ENCODE results near the gene PITPNC1. TPM values are rescaled to one million over a fixed set of nuclear protein-coding genes. Genes with fewer than 3 reads are reported as not detected.
A peak's percentile ranks its signal among the peaks of the same experiment; 100 is the strongest.
"Not testable (repeated sequence)": the region's sequence is repeated elsewhere in the genome, so short reads cannot be mapped to it uniquely, and the experiment has no call there.

The PITPNC1 gene
- total and polyA plus RNA-seq, 5 experiments from 2014 or later: 119 to 159 (median 128) TPM

DNA sequence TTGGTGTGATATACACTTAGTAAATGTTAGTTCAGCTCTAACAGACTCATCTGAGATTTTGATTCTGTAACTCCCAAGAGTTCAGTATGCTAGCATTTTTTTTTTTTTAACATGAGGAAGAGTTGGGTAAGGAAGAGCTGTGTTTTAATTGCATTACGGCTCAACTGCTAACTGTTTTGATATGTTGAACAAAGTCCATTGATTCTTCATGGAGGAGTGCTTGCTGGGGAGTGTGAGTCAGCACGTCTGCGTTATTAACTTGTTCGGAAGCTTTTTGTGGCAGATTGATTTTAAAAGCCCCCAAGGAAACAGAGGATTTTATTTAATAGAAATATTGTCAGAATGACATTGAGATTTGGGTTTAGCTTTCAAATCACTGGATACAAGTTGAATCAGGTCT lies 45.8 kb downstream of the PITPNC1 start:
- H3K4me3 Mint-ChIP-seq: peak overlapping the region in 8 of 10 donors; percentile 45 to 73 (median 63)
- POLR2A ChIA-PET: interaction anchor here (0.7 to 8.7 kb wide), 14 partner anchors 11 to 112 kb away, joined by 3 to 90 read pairs (median 7); partner anchors contain the start of gene PITPNC1
- H3K9me3 Mint-ChIP-seq: no peaks in the 10 kb centered on the region
- DNase-seq (no peak), ATAC-seq (no peak)
- H3K4me1 Mint-ChIP-seq: peaks cover 34 to 91% (median 87%) of the 10 kb centered on the region in 4 donors
- H3K27ac Mint-ChIP-seq: peak overlapping the region; percentile 94 to 99 (median 98)
- H3K36me3 Mint-ChIP-seq: peaks cover 0 to 7% (median 6%) of the 10 kb centered on the region in 3 donors
- H3K27me3 Mint-ChIP-seq: no peaks in the 10 kb centered on the region

GRCh38 chr17:67425571-67426160 lies 48.6 kb downstream of the PITPNC1 start:
- DNase-seq (no peak), ATAC-seq (no peak)
- Mint-ChIP-seq H3K9me3 (no peaks in the 10 kb centered on the region), H3K4me1 (peaks cover 23 to 84% (median 73%) of the 10 kb centered on the region in 4 donors), H3K4me3 (peak overlapping the region in 4 of 10 donors; percentile 14 to 48 (median 28)), H3K27me3 (no peaks in the 10 kb centered on the region), H3K36me3 (peaks cover 0 to 10% (median 6%) of the 10 kb centered on the region in 3 donors), H3K27ac (peak overlapping the region; percentile 77 to 99 (median 97))
- POLR2A ChIA-PET: interaction anchor here (0.5 to 8.7 kb wide), 5 partner anchors 9 to 50 kb away, joined by 3 to 90 read pairs (median 3); no protein-coding TSS in a partner anchor

DNA sequence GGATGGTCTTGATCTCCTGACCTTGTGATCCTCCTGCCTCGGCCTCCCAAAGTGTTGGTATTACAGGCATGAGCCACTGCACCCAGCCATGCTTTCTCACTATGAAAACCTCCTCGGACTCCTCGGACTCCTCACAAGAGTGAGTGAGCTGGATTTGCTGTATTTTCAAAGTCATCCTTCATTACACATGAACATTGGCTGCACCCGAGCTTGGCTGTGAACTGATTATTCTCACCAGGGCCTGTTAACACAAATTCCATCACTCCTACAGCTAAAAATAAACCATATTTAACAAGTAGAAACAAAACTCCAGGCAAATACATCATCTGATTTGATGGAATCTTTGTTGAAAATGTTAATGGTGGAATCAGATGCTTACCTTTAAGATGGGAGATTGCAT lies 50.3 kb downstream of the PITPNC1 start:
- DNase-seq (no peak), ATAC-seq (no peak)
- Mint-ChIP-seq H3K27me3 (no peaks in the 10 kb centered on the region), H3K4me1 (peaks cover 26 to 83% (median 71%) of the 10 kb centered on the region in 4 donors), H3K27ac (peak overlapping the region; percentile 58 to 94 (median 84)), H3K9me3 (no peaks in the 10 kb centered on the region), H3K36me3 (peaks cover 0 to 10% (median 6%) of the 10 kb centered on the region in 3 donors), H3K4me3 (peak overlapping the region in 2 of 10 donors; percentile 5 to 20)
- POLR2A ChIA-PET: interaction anchor here (8.7 kb wide), 1 partner anchor 13 kb away, joined by 90 read pairs; no protein-coding TSS in a partner anchor

GRCh38 chr17:67430515-67430914 lies 53.4 kb downstream of the PITPNC1 start:
- Mint-ChIP-seq H3K27ac (peak overlapping the region; percentile 52 to 93 (median 85)), H3K4me1 (peaks cover 30 to 81% (median 69%) of the 10 kb centered on the region in 4 donors)
- POLR2A ChIA-PET: interaction anchor here (1.0 to 29.3 kb wide), 9 partner anchors 7 to 50 kb away, joined by 3 to 824 read pairs (median 8); no protein-coding TSS in a partner anchor
- H3K36me3 Mint-ChIP-seq, H3K4me3 Mint-ChIP-seq, H3K9me3 Mint-ChIP-seq, H3K27me3 Mint-ChIP-seq, DNase-seq, ATAC-seq: not testable (repeated sequence)

- POLR2A ChIA-PET: interaction anchor here (0.5 to 29.3 kb wide), 11 partner anchors 8 to 51 kb away, joined by 3 to 824 read pairs (median 6); no protein-coding TSS in a partner anchor
- H3K4me1 Mint-ChIP-seq: peaks cover 31 to 82% (median 69%) of the 10 kb centered on the region in 4 donors
- peak overlapping the region; percentile 63 to 93 (median 88) for H3K27ac Mint-ChIP-seq
- no peak for DNase-seq
- H3K9me3 Mint-ChIP-seq: peaks cover 0 to 2% (median 0%) of the 10 kb centered on the region in 9 donors
- peaks cover 0 to 5% (median 0%) of the 10 kb centered on the region in 3 donors for H3K36me3 Mint-ChIP-seq
- no peaks in the 10 kb centered on the region for H3K27me3 Mint-ChIP-seq
- peak overlapping the region in 5 of 10 donors; percentile 1 to 36 (median 21) for H3K4me3 Mint-ChIP-seq
- peak in 1 of 2 donors; percentile 4 for ATAC-seq
Observed at GRCh38 chr17:67431249-67432015, 54.4 kb downstream of the PITPNC1 start.

DNA sequence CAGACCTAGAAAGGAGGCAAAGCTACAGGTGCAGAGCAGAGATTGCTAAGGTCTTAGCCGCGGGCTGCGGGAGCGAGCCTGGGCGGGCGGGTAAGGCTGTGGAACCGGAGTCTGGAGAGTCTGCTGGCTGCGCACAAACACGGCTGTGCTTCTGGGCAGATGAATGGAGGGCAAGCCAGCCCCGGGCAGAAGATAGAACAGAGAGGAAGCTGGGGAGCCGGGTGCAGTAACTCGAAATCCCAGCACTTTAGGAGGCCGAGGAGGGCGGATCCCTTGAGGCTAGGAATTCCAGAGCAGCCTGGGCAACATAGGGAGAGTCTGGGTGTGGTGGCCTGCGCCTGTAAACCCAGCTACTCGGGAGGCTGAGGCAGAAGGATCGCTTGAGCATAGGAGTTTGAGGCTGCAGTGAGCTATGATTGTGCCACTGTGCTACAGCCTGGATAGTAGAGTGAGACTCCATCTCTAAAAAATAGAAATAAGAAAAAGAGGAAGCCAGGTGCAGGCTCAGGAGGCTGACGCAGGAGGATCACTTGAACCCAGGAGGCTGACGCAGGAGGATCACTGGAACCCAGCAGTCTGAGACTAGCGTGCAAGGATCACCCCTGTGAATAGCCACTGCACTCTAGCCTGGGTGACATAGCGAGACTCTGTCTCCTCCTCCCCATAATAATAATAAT lies 56.3 kb downstream of the PITPNC1 start:
- Mint-ChIP-seq H3K4me3 (peak overlapping the region in 9 of 10 donors; percentile 4 to 77 (median 48)), H3K9me3 (peaks cover 0 to 2% (median 0%) of the 10 kb centered on the region in 9 donors), H3K4me1 (peaks cover 36 to 89% (median 82%) of the 10 kb centered on the region in 4 donors), H3K27me3 (no peaks in the 10 kb centered on the region), H3K36me3 (peaks cover 0 to 2% (median 0%) of the 10 kb centered on the region in 3 donors), H3K27ac (peak overlapping the region; percentile 93 to 100 (median 99))
- DNase-seq (no peak), ATAC-seq (peak in 1 of 2 donors; percentile 0)
- POLR2A ChIA-PET: interaction anchor here (0.9 to 29.3 kb wide), 11 partner anchors 8 to 55 kb away, joined by 3 to 824 read pairs (median 10); partner anchors contain the start of gene PITPNC1

GRCh38 chr17:67434061-67434525 lies 57.0 kb downstream of the PITPNC1 start:
- ATAC-seq: peak; percentile 75 to 82
- DNase-seq: peak; percentile 35 to 79 (median 65)
- H3K27ac Mint-ChIP-seq: peak overlapping the region; percentile 93 to 100 (median 99)
- POLR2A ChIA-PET: interaction anchor here (0.8 to 29.3 kb wide), 17 partner anchors 7 to 56 kb away, joined by 3 to 824 read pairs (median 6); partner anchors contain the start of gene PITPNC1
- H3K36me3 Mint-ChIP-seq: peaks cover 0 to 2% (median 0%) of the 10 kb centered on the region in 3 donors
- peaks cover 0 to 2% (median 0%) of the 10 kb centered on the region in 9 donors for H3K9me3 Mint-ChIP-seq
- H3K4me1 Mint-ChIP-seq: peaks cover 39 to 94% (median 86%) of the 10 kb centered on the region in 4 donors
- no peaks in the 10 kb centered on the region for H3K27me3 Mint-ChIP-seq
- peak overlapping the region; percentile 36 to 84 (median 69) for H3K4me3 Mint-ChIP-seq

DNA sequence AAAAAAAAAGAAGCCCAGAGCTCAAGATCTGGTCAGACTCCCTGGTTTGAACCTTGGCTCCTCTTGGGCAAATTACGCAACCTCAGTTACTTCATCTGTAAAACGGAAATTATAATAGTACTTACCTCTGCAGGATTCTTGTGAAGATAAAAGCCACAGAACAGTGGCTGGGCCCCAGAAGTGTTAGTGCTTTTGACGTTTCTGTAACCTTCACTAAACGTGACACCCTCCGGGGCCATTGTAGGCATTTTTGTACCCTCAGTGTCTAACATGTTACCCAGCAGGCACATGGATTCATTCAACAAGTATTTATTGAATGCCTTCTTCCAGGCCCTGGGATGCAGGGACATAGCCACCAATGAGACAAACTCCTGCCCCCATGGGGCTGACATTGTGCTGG lies 58.0 kb downstream of the PITPNC1 start:
- Mint-ChIP-seq H3K4me3 (peak overlapping the region; percentile 43 to 87 (median 78)), H3K9me3 (peaks cover 0 to 2% (median 0%) of the 10 kb centered on the region in 9 donors), H3K4me1 (peaks cover 42 to 96% (median 89%) of the 10 kb centered on the region in 4 donors), H3K27me3 (no peaks in the 10 kb centered on the region), H3K36me3 (peaks cover 0 to 2% (median 0%) of the 10 kb centered on the region in 3 donors), H3K27ac (peak overlapping the region; percentile 93 to 100 (median 99))
- POLR2A ChIA-PET: interaction anchor here (0.8 to 29.3 kb wide), 13 partner anchors 9 to 57 kb away, joined by 3 to 824 read pairs (median 7); partner anchors contain the start of gene PITPNC1
- ATAC-seq (peak; percentile 51 to 55), DNase-seq (peak in 9 of 10 donors; percentile 33 to 75 (median 68))

- H3K27me3 Mint-ChIP-seq: no peaks in the 10 kb centered on the region
- DNase-seq: peak in 3 of 10 donors; percentile 26 to 41 (median 32)
- H3K4me3 Mint-ChIP-seq: peak overlapping the region in 9 of 10 donors; percentile 11 to 87 (median 70)
- peaks cover 0 to 2% (median 0%) of the 10 kb centered on the region in 9 donors for H3K9me3 Mint-ChIP-seq
- peaks cover 43 to 95% (median 87%) of the 10 kb centered on the region in 4 donors for H3K4me1 Mint-ChIP-seq
- ATAC-seq: peak in 1 of 2 donors; percentile 4
- peak overlapping the region; percentile 93 to 100 (median 99) for H3K27ac Mint-ChIP-seq
- POLR2A ChIA-PET: interaction anchor here (0.8 to 29.3 kb wide), 4 partner anchors 8 to 57 kb away, joined by 4 to 824 read pairs (median 48); partner anchors contain the start of gene PITPNC1
- peaks cover 0 to 2% (median 0%) of the 10 kb centered on the region in 3 donors for H3K36me3 Mint-ChIP-seq
Observed at GRCh38 chr17:67435786-67436185, 58.7 kb downstream of the PITPNC1 start.

GRCh38 chr17:67436233-67436632 lies 59.2 kb downstream of the PITPNC1 start:
- Mint-ChIP-seq H3K27ac (peak overlapping the region; percentile 93 to 100 (median 99)), H3K27me3 (no peaks in the 10 kb centered on the region), H3K4me1 (peaks cover 45 to 95% (median 88%) of the 10 kb centered on the region in 4 donors), H3K9me3 (peaks cover 0 to 2% (median 0%) of the 10 kb centered on the region in 9 donors), H3K4me3 (peak overlapping the region in 9 of 10 donors; percentile 12 to 87 (median 67)), H3K36me3 (peaks cover 0 to 2% (median 0%) of the 10 kb centered on the region in 3 donors)
- ATAC-seq (no peak), DNase-seq (no peak)
- POLR2A ChIA-PET: interaction anchor here (0.6 to 29.3 kb wide), 5 partner anchors 8 to 58 kb away, joined by 3 to 824 read pairs (median 42); partner anchors contain the start of gene PITPNC1

- no peaks in the 10 kb centered on the region for H3K9me3 Mint-ChIP-seq
- peaks cover 0 to 2% (median 0%) of the 10 kb centered on the region in 3 donors for H3K36me3 Mint-ChIP-seq
- peak overlapping the region in 8 of 10 donors; percentile 39 to 87 (median 54) for H3K4me3 Mint-ChIP-seq
- ATAC-seq (no peak), DNase-seq (no peak)
- H3K27ac Mint-ChIP-seq: peak overlapping the region; percentile 93 to 100 (median 99)
- no peaks in the 10 kb centered on the region for H3K27me3 Mint-ChIP-seq
- POLR2A ChIA-PET: interaction anchor here (0.7 to 29.3 kb wide), 7 partner anchors 14 to 177 kb away, joined by 4 to 824 read pairs (median 9); no protein-coding TSS in a partner anchor
- peaks cover 42 to 92% (median 87%) of the 10 kb centered on the region in 4 donors for H3K4me1 Mint-ChIP-seq
Observed at GRCh38 chr17:67438667-67439066, 61.6 kb downstream of the PITPNC1 start.
